Type B pancreatic cell (in vitro differentiated cells): ENCODE data around the gene MYDGF. TPM values are rescaled to one million over a fixed set of nuclear protein-coding genes. Genes with fewer than 3 reads are reported as not detected.

Experiments used
- DNase-seq: peaks from one replicate; pipeline ENCODE4 v3.0.0; 2021; ENCODE audit warnings: mixed read lengths; ENCODE audit not compliant: unreplicated experiment; ENCODE audit errors: extremely low spot score
- H3K27ac Mint-ChIP-seq: 2 replicates; pipeline ENCODE4 v1.8.0; 2021; ENCODE audit warnings: mild to moderate bottlenecking, mixed read lengths
- H3K27me3 Mint-ChIP-seq: 2 replicates; pipeline ENCODE4 v1.8.0; 2021; ENCODE audit warnings: mixed read lengths
- H3K36me3 Mint-ChIP-seq: 2 replicates; pipeline ENCODE4 v1.8.0; 2021; ENCODE audit warnings: mixed read lengths
- H3K4me1 Mint-ChIP-seq: one replicate; pipeline ENCODE4 v1.8.0; 2021; ENCODE audit warnings: mixed read lengths; ENCODE audit not compliant: unreplicated experiment
- H3K4me3 Mint-ChIP-seq: 2 replicates; pipeline ENCODE4 v1.8.0; 2021; ENCODE audit warnings: mild to moderate bottlenecking, mixed read lengths
- H3K9me3 Mint-ChIP-seq: 2 replicates; pipeline ENCODE4 v1.8.0; 2021; ENCODE audit warnings: mixed read lengths
- CTCF ChIP-seq: fragments of 200-600 bp; sonication (generic); conservative IDR thresholded peaks from 2 replicates; pipeline ENCODE4 v1.5.0; 2021; ENCODE audit warnings: antibody characterized with exemption, mild to moderate bottlenecking
- total RNA-seq: library from RNA; stranded (reverse); gene quantifications from 2 replicates; pipeline ENCODE4 v1.2.1, GENCODE V29; 2021; ENCODE audit warnings: low replicate concordance

Gene MYDGF
- total RNA-seq, 1 donor from 2014 or later, result 57.5 TPM

- H3K27ac Mint-ChIP-seq, result peak overlapping the region; percentile 36
- H3K4me3 Mint-ChIP-seq, result no peak overlapping the region
- H3K27me3 Mint-ChIP-seq, result no peaks in the 10 kb centered on the region
- H3K9me3 Mint-ChIP-seq, result no peaks in the 10 kb centered on the region
- H3K36me3 Mint-ChIP-seq, result peaks cover 9% of the 10 kb centered on the region
- no peak for TF ChIP-seq CTCF
- no peaks in the 10 kb centered on the region for H3K4me1 Mint-ChIP-seq
- DNase-seq, result no peak
These were observed 39.5 kb upstream of the MYDGF start for GRCh38 chr19:4709440-4710280.

- DNase-seq, result no peak
- Mint-ChIP-seq H3K4me1 (no peaks in the 10 kb centered on the region), H3K27ac (no peak overlapping the region), H3K9me3 (no peaks in the 10 kb centered on the region), H3K27me3 (no peaks in the 10 kb centered on the region), H3K36me3 (peaks cover 5% of the 10 kb centered on the region), H3K4me3 (no peak overlapping the region)
- no peak for TF ChIP-seq CTCF
These were observed 38.0 kb upstream of the MYDGF start for GRCh38 chr19:4707956-4708650.

GRCh38 chr19:4707322-4707721 is 37.2 kb upstream of the MYDGF start:
- Mint-ChIP-seq H3K36me3 (peaks cover 5% of the 10 kb centered on the region), H3K27me3 (no peaks in the 10 kb centered on the region), H3K4me1 (no peaks in the 10 kb centered on the region), H3K27ac (no peak overlapping the region), H3K9me3 (no peaks in the 10 kb centered on the region), H3K4me3 (no peak overlapping the region)
- no peak for TF ChIP-seq CTCF
- DNase-seq, result no peak

- Mint-ChIP-seq H3K27ac (no peak overlapping the region), H3K9me3 (no peaks in the 10 kb centered on the region), H3K4me1 (no peaks in the 10 kb centered on the region), H3K27me3 (no peaks in the 10 kb centered on the region), H3K36me3 (peaks cover 5% of the 10 kb centered on the region), H3K4me3 (no peak overlapping the region)
- TF ChIP-seq CTCF, result no peak
- no peak for DNase-seq
These were observed 35.4 kb upstream of the MYDGF start for GRCh38 chr19:4705413-4706131.

- no peak for TF ChIP-seq CTCF
- no peaks in the 10 kb centered on the region for H3K27me3 Mint-ChIP-seq
These were observed 34.2 kb upstream of the MYDGF start for GRCh38 chr19:4704317-4704673.

More at GRCh38 chr19:4704317-4704673, 34.2 kb upstream of the MYDGF start:
- Mint-ChIP-seq H3K27ac (no peak overlapping the region), H3K36me3 (peaks cover 3% of the 10 kb centered on the region), H3K9me3 (no peaks in the 10 kb centered on the region), H3K4me3 (no peak overlapping the region), H3K4me1 (no peaks in the 10 kb centered on the region)
- DNase-seq, result no peak
